Right ventricle myocardium superior (tissue), 1 donor: ENCODE measurements around the gene SPACDR. TPM values are rescaled to one million over a fixed set of nuclear protein-coding genes. Genes with fewer than 3 reads are reported as not detected.
"Not testable (repeated sequence)": the region's sequence is repeated elsewhere in the genome, so short reads cannot be mapped to it uniquely, and the experiment has no call there.

ENCODE experiments used
- ATAC-seq: fragments of 200-7000 bp; cut with Tn5 transposase; one replicate; pipeline ENCODE4 v1.9.1; 2020; ENCODE audit warnings: mild to moderate bottlenecking; ENCODE audit not compliant: poor library complexity
- DNase-seq: peaks from one replicate; pipeline ENCODE4 v3.0.0-alpha.2; 2020
- intact Hi-C: fragments of 100-400 bp; cut with DNase I; formaldehyde crosslinking; loops from one replicate; pipeline ENCODE4 v1.11.2; 2022
- total RNA-seq: library from RNA; stranded (reverse); fragmentation: NEBNext Ultra II Directional; extraction: Animal tissue kit (Norgen Biotek cat#: 25700); gene quantifications from one replicate; pipeline ENCODE4 v1.2.1, GENCODE V29; 2021
- donor health status: DM: no; HTN: yes; CAD: no; lungs with severe emphysema.

Gene SPACDR
- total RNA-seq, 1 donor from 2014 or later, result 0.81 TPM

DNA sequence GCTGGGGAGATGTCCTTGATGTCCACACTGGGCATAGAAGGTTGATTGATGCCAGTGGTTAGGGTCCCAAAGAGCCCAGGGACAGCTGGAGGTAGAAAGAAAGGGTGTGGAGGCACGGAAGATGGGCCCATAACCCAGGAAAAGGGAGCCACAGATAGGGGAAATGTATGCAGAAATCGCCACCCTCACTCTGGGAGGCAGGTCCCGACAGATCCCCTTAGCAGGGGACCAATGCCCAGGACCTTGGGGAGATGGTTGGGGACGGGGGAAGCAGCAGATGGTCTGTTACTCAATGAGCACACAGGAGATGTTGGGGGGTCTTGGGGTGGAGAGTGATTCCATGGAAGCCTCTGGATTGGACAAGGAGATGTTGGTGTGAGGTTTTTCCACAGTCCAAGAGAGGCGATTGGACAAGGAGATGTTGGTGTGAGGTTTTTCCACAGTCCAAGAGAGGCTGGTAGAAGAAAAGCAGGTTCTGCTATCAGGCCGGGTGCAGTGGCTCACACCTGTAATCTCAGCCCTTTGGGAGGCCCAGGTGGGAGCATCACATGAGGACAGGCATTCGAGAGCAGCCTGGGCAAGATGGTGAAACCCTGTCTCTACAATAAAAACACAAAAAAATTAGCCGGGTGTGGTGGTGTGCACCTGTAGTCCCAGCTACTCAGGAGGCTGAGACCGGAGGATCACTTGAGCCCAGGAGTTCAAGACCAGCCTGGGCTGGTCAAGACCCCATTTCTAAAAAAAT is 20.8 kb downstream of the SPACDR start:
- DNase-seq (peak; percentile 13), ATAC-seq (no peak)
- intact Hi-C loops, result no loop called here

DNA sequence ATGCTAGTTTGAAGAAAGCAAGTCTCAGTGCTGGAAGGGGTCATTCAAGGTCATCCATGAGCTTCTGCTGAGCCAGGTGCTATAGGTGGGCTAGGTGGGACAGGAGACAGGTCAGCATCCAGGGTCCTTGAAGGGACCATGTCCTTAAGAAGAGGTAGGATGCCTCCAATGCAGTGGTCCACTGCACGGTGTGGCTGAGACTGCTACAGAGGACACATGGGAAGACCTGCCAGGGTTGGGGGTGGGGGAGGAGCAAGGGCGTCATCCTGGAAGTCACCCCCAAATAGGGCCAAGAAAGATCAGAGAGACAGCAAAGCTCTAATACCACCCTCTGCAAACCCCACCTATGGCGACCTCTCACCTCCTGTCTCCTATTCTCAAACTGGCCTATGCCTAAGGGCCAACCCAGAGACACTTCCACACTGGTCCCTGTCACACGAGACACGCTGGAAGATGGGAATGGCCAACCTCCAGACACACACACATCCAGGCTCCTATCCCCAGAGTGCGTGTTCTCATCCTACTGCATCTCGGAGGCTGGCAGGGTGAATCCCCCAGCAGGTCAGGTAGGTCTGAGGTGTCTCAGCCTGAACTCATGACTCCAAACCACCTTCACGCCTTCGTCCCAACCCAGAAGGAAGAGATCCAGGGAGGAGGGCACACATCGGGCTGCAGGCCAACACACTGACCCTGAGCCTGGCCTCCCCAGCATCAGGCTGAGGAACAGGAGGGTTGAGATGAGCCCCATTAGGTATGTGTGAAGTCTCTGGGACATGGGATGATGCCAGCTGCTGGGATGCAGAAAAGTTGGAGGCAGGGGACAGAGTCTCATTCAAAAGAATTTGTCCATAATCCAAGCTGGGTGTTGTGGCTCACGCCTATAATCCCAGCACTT is 22.2 kb downstream of the SPACDR start:
- ATAC-seq, result no peak
- DNase-seq, result peak; percentile 17
- intact Hi-C loops, result no loop called here

- intact Hi-C loops, DNase-seq, ATAC-seq: not testable (repeated sequence)
Observed at GRCh38 chr7:100439244-100439643, 24.8 kb downstream of the SPACDR start.

DNA sequence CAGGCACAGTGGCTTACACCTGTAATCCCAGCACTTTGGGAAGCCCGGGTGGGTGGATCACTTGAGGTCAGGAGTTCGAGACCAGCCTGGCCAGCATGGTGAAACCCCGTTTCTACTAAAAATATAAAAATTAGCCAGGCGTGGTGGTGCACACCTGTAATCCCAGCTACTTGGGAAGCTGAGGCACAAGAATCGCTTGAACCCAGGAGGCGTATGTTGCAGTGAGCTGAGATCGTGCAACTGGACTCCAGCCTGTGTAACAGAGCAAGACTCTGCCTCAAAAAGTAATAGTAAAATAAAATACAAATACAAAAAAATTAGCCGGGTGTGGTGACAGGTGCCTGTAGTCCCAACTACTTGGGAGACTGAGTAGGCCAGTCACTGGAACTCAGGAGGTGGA is 25.3 kb downstream of the SPACDR start:
- ATAC-seq, intact Hi-C loops, DNase-seq: not testable (repeated sequence)

GRCh38 chr7:100438172-100438571 is 25.9 kb downstream of the SPACDR start:
- DNase-seq (no peak), ATAC-seq (no peak)
- intact Hi-C loops, result no loop called here

GRCh38 chr7:100437150-100438100 is 26.6 kb downstream of the SPACDR start:
- ATAC-seq, result no peak
- intact Hi-C loops, result no loop called here
- no peak for DNase-seq

GRCh38 chr7:100435401-100436304 is 28.4 kb downstream of the SPACDR start:
- intact Hi-C loops, result no loop called here
- ATAC-seq (peak; percentile 40), DNase-seq (peak; percentile 59)

GRCh38 chr7:100434297-100435144 is 29.5 kb downstream of the SPACDR start:
- DNase-seq (no peak), ATAC-seq (no peak)
- intact Hi-C loops, result no loop called here

GRCh38 chr7:100433592-100434296 is 30.3 kb downstream of the SPACDR start:
- DNase-seq, result no peak
- intact Hi-C loops, result no loop called here
- ATAC-seq, result no peak

DNA sequence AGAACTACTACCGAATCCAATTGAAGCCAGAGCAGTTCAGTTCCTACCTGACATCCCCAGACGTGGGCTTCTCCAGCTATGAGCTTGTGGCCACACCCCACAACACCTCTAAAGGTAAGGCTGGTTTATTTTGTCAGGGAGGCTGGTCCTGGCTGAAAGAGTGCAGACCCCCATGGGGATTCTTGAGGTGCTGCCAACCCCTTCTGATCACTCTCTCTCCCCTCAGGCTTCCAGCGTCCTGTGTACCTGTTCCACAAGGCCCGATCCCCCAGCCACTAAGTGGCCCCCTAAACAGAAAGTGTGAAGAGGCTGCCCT is 30.8 kb downstream of the SPACDR start:
- ATAC-seq (no peak), DNase-seq (no peak)
- intact Hi-C loops, result no loop called here

GRCh38 chr7:100432621-100433275 is 31.3 kb downstream of the SPACDR start:
- no peak for ATAC-seq
- intact Hi-C loops, result no loop called here
- DNase-seq, result no peak

DNA sequence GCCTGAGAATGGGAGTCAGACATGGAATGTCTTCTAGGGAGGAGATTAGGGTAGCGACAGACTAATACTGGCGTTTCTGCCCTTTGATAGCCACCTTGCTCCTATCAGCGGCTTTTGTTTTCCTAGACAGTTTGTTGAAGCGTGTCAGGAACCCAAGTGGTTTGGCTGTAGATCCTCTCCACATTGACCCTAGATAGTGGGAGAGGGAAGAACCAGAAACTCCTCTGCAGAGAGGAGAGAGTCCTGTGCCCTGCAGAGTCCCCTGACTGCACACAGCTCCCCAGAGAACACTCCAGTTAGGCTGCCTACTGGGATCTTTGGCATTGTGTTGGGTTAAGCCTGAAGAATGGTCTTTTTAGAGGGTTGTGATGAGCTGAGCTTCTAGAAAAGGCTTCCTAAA is 32.0 kb downstream of the SPACDR start:
- ATAC-seq (no peak), DNase-seq (no peak)
- intact Hi-C loops, result no loop called here

GRCh38 chr7:100431286-100431735 is 32.7 kb downstream of the SPACDR start:
- ATAC-seq, result no peak
- no peak for DNase-seq
- intact Hi-C loops, result no loop called here

DNA sequence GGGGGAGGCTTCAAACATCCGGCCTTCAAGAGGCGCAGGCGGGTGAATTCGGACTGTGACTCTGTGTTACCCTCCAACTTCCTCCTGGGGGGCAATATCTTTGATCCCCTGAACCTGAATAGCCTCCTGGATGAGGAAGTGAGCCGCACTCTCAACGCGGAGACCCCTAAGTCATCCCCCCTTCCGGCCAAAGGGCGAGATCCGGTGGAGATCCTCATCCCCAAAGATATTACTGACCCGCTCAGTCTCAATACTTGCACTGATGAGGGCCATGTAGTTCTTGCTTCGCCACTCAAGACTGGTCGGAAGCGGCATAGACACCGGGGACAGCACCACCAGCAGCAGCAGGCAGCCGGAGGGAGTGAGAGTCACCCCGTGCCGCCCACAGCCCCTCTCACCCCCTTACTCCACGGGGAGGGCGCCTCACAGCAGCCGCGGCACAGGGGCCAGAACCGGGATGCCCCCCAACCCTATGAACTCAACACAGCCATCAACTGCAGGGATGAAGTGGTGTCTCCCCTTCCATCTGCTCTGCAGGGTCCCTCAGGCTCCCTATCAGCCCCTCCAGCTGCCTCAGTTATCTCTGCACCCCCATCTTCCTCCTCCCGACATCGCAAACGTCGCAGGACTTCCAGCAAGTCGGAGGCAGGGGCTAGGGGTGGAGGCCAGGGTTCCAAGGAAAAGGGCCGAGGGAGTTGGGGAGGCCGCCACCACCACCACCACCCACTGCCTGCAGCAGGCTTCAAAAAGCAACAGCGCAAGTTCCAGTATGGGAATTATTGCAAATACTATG is 33.4 kb downstream of the SPACDR start:
- intact Hi-C loops, result no loop called here
- ATAC-seq (no peak), DNase-seq (peak; percentile 52)
